ENCODE results near the gene OGT.

Gene OGT

DNA sequence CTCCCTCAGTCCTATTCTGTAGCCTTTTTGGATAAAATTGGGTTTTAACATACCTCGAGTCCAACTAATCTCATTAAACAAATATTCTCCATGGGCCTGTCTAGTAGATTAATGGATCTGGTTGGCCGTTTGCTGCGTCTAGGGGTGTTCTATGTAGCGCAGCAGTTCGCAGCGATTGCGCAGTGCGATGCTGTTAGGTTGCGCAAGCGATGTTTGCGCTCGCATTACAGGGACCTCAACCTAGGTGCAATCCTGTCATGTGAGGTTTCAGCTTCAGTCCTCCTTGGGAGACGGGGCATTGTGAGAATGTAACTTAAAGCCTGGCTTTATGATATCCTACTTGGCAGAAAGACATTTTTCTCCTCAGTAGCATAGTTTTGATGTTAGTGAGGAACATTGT, 14.0 kb downstream of the OGT start:
- Histone ChIP-seq H3K4me3 (replicated peaks; ENCODE audit: insufficient read depth, low read length) (no peak overlapping the region), H3K27ac (replicated peaks) (no peak overlapping the region; the same call in 1 of the 2 replicates), H3K27me3 (ENCODE audit: insufficient read depth, poor library complexity, severe bottlenecking) (no peaks in the 10 kb centered on the region)
- DNase-seq (ENCODE audit: low read depth in 1 of 2, low spot score in 1 of 2), result peak in 1 of 2 experiments; percentile 49
- TF ChIP-seq, protein P1, sequence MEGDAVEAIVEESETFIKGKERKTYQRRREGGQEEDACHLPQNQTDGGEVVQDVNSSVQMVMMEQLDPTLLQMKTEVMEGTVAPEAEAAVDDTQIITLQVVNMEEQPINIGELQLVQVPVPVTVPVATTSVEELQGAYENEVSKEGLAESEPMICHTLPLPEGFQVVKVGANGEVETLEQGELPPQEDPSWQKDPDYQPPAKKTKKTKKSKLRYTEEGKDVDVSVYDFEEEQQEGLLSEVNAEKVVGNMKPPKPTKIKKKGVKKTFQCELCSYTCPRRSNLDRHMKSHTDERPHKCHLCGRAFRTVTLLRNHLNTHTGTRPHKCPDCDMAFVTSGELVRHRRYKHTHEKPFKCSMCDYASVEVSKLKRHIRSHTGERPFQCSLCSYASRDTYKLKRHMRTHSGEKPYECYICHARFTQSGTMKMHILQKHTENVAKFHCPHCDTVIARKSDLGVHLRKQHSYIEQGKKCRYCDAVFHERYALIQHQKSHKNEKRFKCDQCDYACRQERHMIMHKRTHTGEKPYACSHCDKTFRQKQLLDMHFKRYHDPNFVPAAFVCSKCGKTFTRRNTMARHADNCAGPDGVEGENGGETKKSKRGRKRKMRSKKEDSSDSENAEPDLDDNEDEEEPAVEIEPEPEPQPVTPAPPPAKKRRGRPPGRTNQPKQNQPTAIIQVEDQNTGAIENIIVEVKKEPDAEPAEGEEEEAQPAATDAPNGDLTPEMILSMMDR (IDR thresholded peaks at IDR 0.05; ENCODE audit: insufficient read depth, low read length), result no peak
- no peak for TF ChIP-seq SPI1 (IDR thresholded peaks at IDR 0.05; ENCODE audit: borderline replicate concordance, low read depth)
- TF ChIP-seq, protein P2, sequence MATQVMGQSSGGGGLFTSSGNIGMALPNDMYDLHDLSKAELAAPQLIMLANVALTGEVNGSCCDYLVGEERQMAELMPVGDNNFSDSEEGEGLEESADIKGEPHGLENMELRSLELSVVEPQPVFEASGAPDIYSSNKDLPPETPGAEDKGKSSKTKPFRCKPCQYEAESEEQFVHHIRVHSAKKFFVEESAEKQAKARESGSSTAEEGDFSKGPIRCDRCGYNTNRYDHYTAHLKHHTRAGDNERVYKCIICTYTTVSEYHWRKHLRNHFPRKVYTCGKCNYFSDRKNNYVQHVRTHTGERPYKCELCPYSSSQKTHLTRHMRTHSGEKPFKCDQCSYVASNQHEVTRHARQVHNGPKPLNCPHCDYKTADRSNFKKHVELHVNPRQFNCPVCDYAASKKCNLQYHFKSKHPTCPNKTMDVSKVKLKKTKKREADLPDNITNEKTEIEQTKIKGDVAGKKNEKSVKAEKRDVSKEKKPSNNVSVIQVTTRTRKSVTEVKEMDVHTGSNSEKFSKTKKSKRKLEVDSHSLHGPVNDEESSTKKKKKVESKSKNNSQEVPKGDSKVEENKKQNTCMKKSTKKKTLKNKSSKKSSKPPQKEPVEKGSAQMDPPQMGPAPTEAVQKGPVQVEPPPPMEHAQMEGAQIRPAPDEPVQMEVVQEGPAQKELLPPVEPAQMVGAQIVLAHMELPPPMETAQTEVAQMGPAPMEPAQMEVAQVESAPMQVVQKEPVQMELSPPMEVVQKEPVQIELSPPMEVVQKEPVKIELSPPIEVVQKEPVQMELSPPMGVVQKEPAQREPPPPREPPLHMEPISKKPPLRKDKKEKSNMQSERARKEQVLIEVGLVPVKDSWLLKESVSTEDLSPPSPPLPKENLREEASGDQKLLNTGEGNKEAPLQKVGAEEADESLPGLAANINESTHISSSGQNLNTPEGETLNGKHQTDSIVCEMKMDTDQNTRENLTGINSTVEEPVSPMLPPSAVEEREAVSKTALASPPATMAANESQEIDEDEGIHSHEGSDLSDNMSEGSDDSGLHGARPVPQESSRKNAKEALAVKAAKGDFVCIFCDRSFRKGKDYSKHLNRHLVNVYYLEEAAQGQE (IDR thresholded peaks at IDR 0.05; ENCODE audit: insufficient replicate concordance, low read depth), result no peak
- TF ChIP-seq POLR2AphosphoS5 (IDR thresholded peaks at IDR 0.05; ENCODE audit: low read depth), result no peak
- no peak for TF ChIP-seq GABPA (IDR thresholded peaks at IDR 0.05; ENCODE audit: low read depth)

DNA sequence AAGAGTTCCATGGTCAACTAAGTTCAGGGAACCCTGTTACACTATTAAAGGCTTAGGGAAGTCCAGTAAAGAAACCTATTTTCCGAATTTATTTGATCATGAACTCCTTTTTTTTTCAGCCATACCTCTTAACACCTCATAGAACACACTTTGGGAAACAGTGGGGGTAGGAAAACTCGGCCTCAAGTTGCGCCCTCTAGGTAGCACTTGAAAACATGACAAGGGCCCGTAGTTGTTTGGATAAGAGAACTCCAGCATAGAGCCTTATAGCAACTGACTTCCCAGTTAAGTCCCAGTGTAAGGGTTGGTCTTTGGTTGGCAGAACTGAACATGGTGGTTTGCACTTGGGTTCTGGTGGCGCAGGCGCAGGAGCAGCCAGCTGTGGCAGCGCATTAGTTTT, 14.4 kb downstream of the OGT start:
- no peak for DNase-seq (ENCODE audit: low read depth in 1 of 2, low spot score in 1 of 2)
- Histone ChIP-seq H3K27ac (replicated peaks) (no peak overlapping the region; the same call in 1 of the 2 replicates), H3K4me3 (replicated peaks; ENCODE audit: insufficient read depth, low read length) (no peak overlapping the region), H3K27me3 (ENCODE audit: insufficient read depth, poor library complexity, severe bottlenecking) (no peaks in the 10 kb centered on the region)
- TF ChIP-seq POLR2AphosphoS5 (IDR thresholded peaks at IDR 0.05; ENCODE audit: low read depth) (no peak), SPI1 (IDR thresholded peaks at IDR 0.05; ENCODE audit: borderline replicate concordance, low read depth) (no peak), GABPA (IDR thresholded peaks at IDR 0.05; ENCODE audit: low read depth) (no peak)
- TF ChIP-seq, protein P1 (IDR thresholded peaks at IDR 0.05; ENCODE audit: insufficient read depth, low read length), result no peak
- TF ChIP-seq, protein P2 (IDR thresholded peaks at IDR 0.05; ENCODE audit: insufficient replicate concordance, low read depth), result no peak

DNA sequence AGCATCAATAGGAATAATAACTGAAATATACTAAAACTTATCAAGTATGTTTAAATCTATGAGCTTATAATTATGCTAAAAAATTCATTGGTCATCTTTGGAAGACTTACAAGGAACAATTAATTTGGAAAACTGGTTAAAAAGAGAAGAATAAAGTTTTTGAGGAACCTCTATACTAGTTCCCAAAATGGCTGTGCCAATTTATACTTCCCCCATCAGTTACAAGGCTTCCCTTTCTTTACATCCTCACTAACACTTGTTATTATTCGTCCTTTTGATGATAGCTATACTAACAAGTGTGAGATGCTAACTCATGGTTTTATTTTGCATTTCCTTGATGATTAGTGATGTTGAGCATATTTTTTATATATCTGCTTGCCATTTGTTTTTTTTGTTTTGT, 17.1 kb downstream of the OGT start:
- TF ChIP-seq, protein P2 (IDR thresholded peaks at IDR 0.05; ENCODE audit: insufficient replicate concordance, low read depth), result no peak
- TF ChIP-seq SPI1 (IDR thresholded peaks at IDR 0.05; ENCODE audit: borderline replicate concordance, low read depth) (0 out of 2 replicates have a peak, but pooled peaks have one; percentile 2), GABPA (IDR thresholded peaks at IDR 0.05; ENCODE audit: low read depth) (no peak)

More for the DNA sequence above, 17.1 kb downstream of the OGT start:
- H3K27ac ChIP-seq (replicated peaks), result no peak overlapping the region
- no peak for DNase-seq (ENCODE audit: low read depth in 1 of 2, low spot score in 1 of 2)
- no peaks in the 10 kb centered on the region for H3K27me3 ChIP-seq (ENCODE audit: insufficient read depth, poor library complexity, severe bottlenecking)
- H3K4me3 ChIP-seq (replicated peaks; ENCODE audit: insufficient read depth, low read length), result no peak overlapping the region

All from HL-60 (cell line).